CD4-positive, alpha-beta T cell treated with Interleukin-1 beta for 1 hour (primary cell): Measurements from ENCODE around the gene GALNT10.

Experiments used
- DNase-seq, 2 donors: peaks; one replicate each; pipeline ENCODE4 v3.0.0-alpha.2; 2020 to 2022

The GALNT10 gene

GRCh38 chr5:154410786-154411185, 220.3 kb downstream of the GALNT10 start:
- DNase-seq: no peak

GRCh38 chr5:154411338-154411737, 220.8 kb downstream of the GALNT10 start:
- DNase-seq: no peak

DNA sequence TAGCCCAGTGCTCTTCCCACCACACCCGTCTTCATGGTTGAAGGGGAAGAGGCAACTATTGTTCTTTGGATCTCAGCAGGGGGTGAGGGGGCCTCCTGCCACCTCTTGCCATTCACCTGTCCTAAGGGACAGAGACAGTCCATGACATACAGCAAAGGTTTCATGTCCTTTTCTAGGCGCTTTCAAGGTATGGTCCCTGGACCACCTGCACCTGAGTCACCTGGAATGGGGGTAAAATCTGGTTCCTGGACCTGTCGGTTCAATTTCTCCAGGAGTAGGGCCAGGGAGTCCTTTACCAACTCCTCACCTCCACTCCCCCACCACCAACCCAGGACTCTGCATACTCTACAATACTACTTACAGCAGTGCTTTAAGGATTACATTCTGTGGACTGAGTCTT, 221.8 kb downstream of the GALNT10 start:
- no peak for DNase-seq

- DNase-seq: no peak
Measured at GRCh38 chr5:154412925-154413324, 222.4 kb downstream of the GALNT10 start.

DNA sequence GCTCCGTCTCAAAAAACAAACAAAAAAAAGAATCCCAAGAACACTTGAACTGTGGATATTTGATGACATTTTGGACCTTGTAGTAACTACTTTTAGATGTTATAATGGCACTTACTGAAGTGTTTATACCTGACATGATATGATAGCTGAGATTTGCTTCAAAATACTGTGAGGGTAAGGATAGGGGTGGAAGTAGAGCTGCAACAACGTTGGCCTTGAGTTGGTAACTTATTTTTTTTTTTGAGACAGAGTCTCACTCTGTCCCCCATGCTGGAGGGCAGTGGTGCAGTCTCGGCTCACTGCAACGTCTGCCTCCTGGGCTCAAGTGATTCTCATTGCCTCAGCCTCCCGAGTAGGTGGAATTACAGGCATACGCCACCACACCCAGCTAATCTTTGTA, 224.6 kb downstream of the GALNT10 start:
- no peak for DNase-seq

- no peak for DNase-seq
Measured at GRCh38 chr5:154418344-154418820, 227.8 kb downstream of the GALNT10 start.

DNA sequence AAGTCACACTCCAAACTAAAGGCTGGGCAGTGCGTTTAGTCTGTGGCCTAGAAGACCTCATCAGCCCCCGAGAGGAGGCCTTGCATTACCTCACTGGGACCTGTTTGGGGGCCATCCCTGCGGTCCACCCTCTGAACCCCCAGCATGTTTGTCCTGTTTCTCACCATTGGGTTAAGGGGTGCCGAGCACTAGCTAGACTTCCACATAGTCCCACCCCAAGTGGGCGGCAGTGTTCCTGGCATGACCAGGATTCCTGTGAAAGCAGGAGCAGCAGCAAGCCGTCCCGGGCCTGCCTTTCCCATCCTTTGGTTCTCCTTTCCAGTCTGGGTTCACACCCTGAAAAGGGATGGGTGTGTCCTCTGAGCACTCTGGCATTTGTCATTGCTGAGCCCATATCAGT, 228.7 kb downstream of the GALNT10 start:
- DNase-seq: no peak

DNA sequence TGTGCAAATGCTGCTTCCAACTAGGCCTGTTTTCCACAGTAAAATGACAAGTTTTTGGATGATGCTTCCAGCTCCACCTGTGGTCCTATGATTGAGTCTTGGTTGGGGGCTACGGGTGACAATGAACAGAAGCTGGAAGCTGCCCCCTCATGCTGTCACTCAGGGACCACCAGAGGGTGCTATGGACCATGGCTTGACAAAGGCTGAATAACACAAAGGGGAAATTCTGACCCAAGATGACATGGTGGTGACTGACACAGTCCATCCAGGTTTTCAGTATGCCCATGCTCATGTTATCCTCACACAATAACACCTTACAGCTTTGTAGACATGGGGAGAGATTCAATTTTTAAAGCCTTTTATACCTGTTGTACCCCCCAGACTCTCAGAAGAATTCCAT, 231.3 kb downstream of the GALNT10 start:
- DNase-seq: peak in 1 of 2 donors; percentile 9

DNA sequence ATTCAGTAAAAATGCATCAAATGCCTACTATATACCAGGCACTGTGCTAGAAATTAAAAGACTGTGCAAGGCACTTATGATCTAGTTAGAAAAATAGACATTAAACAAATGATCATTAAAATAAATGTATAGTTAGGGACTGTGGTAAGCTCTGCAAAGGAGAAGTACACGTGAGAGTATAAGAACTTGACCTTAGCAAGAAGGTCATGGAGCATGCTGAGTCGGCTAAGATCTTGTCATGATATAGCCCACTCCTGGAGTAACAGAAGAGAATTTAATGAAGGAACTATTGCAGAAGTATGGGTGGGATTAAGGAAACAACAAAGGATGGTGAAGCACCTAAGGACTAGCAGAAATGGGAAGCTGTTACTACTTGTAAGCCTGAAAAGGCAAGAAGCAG, 231.8 kb downstream of the GALNT10 start:
- no peak for DNase-seq

GRCh38 chr5:154428208-154428607, 237.7 kb downstream of the GALNT10 start:
- DNase-seq: no peak

DNA sequence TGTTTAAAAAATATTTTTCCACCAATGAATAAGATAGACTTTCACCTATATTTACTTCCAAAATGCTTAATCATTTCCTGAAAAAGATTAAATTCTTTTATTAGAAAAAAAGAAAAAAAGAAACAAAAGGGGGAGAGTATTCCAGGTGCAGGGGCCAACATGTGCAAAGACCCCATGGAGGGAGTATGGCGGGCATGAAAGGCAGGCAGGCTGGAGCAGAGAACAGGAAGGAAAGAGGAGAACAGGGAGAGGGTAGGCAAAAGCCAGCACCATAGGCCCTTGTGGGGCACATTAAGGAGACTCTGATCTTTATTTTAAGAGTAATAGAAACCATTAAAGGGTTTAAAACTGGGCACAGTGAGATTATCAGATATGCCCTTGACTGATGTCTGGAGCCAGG, 238.8 kb downstream of the GALNT10 start:
- no peak for DNase-seq

GRCh38 chr5:154430466-154430865, 239.9 kb downstream of the GALNT10 start:
- no peak for DNase-seq

GRCh38 chr5:154430961-154431630, 240.6 kb downstream of the GALNT10 start:
- no peak for DNase-seq

DNA sequence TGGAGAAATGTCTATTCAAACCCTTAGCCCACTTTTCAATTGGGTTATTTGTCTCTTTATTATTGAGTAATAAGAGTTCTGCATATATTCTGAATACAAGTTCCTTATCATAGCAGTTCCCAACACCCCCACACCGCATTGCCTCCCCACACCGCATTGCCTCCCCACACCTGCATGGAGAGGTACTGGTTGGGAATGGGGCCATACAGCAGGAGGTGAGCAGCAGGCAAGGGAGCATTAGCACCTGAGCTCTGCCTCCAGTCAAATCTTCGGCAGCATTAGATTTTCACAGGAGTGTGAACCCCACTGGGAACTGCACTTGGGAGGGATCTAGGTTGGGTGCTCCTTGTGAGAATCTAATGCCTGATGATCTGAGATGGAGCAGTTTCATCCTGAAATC, 244.7 kb downstream of the GALNT10 start:
- DNase-seq: no peak

DNA sequence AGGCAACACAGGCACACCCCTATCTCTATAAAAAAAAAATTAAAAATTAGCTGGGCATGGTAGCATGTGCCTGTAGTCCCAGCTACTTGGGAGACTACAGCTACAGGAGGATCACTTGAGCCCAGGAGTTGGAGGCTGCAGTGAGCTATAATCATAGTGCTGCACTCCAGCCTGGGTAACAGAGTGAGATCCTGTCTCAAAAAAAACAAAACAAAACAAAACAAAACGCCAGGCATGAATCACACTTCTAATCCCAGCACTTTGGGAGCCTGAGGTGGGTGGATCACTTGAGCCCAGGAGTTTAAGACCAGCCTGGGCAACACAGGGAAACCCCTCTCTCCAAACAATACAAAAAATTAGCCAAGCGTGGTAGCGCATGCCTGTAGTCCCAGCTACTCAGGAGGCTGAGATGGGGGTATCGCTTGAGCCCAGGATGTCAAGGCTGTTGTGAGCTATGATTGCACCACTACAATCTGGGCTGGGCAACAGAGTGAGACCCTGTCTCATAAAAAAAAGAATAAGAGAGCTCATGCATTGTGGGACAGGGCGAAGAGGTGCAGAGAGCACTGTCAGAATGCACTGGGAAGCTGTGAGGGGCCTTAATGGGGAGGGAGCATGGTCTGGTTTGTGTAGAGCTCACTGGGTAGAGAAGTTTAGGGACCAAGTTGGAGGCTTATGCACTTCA, 246.9 kb downstream of the GALNT10 start:
- DNase-seq: no peak

DNA sequence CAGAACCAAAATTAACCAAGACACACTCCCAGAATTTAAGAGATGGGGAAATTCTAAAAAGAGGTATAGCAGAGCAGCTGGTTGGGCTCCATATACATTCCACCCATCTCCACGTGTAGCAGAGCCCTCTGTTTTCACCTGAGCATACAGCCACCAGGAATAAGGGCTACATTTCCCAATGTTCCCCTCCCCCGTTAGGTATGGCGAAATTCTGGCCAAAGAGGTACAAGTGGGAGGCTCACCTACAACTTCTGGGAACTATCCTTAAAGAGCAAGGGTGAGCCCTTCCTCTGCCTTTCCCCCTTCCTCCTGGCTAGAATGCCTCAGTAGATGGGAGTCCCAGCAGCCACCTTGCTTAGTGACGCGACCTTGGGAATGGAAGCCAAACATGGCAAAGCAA, 250.0 kb downstream of the GALNT10 start:
- DNase-seq: no peak

- no peak for DNase-seq
Measured at GRCh38 chr5:154442801-154443200, 252.3 kb downstream of the GALNT10 start.

- peak; percentile 9 for DNase-seq
Measured at GRCh38 chr5:154444556-154445421, 254.3 kb downstream of the GALNT10 start.

DNA sequence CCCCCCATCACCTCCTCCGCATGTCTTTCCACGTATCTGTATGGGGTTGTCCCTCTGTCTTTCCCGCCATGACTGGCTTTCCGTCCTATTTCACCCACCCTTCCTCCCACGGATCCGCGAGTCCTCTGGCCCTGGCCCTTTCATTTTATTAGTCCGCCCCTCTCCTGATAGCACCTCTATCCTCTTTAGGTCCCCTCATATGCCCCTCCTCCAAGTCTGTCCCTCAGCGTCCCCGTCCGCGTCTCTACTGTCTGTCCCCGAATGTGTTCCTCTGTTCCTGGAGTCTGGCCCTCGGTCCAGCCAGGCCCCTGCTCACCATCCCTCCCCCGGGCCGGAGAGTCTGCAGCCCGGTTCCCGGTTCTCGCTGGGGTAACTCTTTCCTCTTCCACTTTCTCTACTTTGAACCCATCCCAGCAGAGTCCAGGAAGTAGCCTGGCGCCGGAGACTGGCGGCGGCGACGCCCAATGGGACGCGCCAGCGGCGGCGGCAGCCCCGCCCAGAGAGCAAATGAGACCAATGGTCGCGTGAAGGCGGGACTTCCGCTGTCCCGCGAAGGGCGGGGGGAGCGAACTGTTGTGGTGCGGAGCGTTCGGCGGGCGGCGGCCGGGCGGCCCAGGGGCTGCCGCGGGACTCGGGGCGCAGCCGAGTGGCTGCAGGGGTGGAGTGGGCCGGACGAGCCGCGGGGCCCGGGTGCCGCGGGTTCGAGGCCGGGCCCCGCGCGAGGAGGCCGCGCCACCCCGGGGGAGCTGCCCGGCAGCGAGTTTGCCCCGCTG, 255.1 kb downstream of the GALNT10 start, which contains the start of gene SAP30L:
Gene SAP30L, plus strand, starts transcription at position 576 of the 773 bp plus-strand sequence. CDS start 608 bp downstream, outside the sequence.
- peak; percentile 95 to 96 for DNase-seq

DNA sequence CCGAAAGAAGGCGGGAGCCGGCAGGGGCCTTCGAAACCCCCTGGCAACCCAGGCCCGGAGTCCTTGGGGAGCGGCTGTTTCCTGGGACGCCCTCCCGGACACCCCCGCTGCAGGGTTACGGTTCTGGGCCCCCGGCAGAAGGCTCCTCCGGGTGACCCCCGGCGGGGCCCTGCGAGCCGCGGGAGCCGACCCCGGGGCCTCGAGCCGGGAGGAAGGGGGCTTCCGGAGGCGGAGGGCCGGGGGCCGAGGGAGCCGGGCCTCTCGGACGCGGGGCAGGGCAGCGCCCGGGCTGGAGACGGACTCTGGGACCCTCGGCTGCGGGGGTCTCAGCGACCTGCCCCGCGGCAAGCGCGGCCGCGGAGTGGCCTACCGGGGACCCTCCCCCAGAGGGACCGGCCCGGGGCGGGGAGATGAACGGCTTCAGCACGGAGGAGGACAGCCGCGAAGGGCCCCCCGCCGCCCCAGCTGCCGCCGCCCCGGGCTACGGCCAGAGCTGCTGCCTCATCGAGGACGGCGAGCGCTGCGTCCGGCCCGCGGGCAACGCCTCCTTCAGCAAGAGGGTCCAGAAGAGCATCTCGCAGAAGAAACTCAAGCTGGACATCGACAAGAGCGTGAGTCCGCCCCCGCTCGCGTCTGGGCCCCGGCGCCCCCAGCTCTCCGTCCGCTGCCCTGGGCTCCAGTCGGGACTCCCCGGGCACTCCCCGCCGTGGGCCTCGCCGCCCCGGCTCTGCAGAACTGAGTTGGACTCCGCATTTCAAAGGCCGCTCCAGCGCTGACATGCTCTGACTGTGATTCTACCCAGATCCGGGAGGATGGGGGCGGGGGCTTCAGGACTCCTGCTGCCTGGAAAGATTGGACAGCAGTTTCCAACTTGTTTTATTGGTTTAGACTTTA, 255.9 kb downstream of the GALNT10 start:
- DNase-seq: peak; percentile 8 to 39

DNA sequence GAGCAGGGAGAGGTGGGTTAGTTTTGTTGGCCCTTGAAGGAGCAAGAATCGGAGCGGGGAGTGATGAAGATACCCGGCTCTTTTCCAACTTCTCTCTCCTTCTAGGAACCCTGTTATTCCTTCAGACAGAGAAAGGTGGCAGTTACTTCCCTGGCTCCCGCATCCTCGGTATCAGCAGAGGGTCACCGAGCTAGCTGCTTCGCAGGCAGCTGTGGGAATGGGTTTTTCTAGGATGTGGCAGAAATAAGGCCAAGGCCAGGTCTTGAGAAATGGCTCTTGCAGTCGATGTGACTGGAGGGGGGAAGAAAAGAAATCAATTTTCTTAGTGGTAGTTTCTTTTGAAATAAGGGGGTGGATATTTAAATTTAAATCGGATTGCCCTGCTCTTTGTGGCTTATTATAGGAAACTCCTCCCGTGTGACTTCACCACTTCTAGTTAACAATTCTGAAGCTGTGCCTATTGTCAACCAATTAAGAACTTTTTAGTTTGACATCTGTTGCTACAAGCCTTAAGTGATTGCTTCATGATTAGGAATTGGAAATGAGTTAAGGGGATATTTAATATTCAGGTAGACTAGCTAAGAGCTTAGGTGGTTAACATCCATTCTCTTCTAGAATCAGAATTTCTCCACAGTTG, 256.7 kb downstream of the GALNT10 start:
- peak in 1 of 2 donors; percentile 11 for DNase-seq
